HG03378 (cell line): ENCODE data around the gene ZNF135.

ENCODE experiments used
- ATAC-seq: cut with Tn5 transposase; IDR thresholded peaks from one replicate; pipeline ENCODE4 v1.9.1; 2021; ENCODE audit warnings: mild to moderate bottlenecking, moderate library complexity; ENCODE audit not compliant: unreplicated experiment

The ZNF135 gene

DNA sequence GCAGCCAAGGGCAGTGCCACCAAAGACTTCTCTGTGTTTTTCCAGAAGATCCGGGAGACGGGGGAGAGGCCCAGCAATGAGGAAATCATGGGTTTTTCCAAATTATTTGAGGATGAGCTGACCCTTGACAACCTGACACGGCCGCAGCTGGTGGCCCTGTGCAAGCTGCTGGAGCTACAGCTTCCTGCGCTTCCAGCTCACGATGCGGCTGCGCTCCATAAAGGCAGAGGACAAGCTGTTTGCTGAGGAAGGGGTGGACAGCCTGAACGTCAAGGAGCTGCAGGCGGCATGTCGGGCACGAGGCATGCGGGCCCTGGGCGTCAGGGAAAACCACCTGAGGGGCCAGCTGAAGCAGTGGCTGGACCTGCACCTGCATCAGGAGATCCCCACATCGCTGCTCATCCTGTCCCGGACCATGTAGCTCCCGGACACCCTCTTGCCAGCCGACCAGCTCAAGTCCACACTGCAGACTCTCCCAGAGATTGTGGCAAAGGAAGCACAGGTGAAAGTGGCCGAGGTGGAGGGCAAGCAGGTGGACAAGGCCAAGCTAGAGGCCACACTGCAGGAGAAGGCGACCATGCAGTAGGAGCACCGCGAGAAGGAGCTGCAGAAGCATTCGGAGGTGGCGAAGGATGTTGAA, 13.6 kb upstream of the ZNF135 start:
- no peak for ATAC-seq

DNA sequence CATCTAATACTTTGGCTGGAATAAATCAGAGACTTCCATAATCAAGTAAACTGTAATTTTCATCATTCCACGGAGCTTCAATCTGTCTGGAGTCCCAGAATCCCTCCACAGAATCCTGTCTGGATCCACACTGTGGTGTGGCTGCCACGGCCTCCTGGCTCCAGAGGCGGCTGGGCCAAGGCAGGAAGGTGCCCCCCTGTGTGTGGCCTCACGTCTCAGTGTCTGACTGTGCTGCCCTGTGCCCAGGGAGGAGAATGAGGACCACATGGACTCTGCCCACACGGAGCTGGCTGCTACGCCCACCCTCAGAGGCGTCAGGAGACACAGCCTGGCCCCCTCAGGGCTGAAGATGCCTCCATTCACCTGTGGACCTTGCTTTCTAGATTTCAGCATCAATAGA, 12.2 kb upstream of the ZNF135 start:
- no peak for ATAC-seq

DNA sequence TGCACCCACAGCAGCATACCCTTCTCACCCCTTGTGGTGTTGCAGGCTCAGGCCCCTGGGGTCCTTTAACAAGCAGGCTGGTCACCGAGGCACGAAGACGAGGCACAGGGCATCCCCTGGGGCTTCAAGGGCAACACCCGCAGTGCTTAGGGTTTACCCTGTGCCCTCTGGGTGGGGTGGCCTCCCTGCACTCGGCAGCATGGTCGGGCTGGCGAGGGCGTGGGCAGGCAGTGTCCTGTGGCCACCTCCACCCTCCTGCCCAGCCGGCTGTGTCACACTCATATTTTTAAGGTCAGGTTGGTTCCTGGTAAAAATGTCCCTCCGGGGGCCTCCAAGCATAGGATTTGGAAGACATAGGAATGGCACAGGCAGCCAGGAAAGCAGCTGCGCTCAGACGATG, 11.4 kb upstream of the ZNF135 start:
- no peak for ATAC-seq

DNA sequence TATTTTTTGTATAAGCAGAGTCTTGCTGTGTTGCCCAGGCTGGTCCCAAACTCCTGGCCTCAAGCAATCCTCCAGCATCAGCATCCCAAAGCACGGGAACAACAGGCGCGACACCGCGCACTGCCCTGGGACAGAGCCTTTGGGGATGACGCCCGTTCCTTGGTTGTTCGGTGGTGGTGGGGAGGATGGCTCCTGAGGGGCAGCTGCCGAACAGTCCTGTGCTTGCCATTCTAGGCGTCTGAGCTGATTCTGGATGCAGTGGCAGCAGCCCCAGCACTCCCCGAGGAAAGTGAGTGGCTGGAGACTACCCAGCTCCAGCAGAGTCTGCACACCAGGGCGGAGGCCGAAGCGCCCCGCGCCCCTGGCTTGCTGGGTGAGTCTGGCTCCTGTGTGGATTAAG, 6.8 kb upstream of the ZNF135 start:
- ATAC-seq, result no peak

DNA sequence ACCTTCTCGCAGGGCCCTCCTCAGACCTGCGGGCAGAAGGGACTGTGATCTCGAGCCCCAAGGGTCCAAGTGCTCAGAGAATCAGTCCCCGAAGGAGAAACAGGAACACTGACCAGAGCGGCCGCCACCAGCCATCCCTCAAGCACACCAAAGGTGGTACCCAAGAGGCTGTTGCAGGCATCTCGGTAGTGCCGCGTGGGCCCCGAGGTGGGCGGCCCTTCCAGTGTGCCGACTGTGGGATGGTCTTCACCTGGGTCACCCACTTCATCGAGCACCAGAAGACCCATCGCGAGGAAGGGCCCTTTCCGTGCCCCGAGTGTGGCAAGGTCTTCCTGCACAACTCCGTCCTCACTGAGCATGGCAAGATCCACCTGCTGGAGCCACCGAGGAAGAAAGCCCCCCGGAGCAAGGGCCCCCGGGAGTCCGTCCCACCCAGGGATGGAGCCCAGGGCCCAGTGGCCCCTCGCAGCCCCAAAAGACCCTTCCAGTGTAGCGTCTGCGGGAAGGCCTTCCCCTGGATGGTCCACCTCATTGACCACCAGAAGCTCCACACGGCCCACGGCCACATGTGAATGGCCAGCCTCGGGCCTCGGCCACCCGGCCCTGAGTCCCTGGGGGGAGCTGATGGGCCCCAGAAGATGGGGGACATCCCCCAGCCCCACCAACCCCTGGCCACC, 5.5 kb upstream of the ZNF135 start:
- ATAC-seq, result no peak

DNA sequence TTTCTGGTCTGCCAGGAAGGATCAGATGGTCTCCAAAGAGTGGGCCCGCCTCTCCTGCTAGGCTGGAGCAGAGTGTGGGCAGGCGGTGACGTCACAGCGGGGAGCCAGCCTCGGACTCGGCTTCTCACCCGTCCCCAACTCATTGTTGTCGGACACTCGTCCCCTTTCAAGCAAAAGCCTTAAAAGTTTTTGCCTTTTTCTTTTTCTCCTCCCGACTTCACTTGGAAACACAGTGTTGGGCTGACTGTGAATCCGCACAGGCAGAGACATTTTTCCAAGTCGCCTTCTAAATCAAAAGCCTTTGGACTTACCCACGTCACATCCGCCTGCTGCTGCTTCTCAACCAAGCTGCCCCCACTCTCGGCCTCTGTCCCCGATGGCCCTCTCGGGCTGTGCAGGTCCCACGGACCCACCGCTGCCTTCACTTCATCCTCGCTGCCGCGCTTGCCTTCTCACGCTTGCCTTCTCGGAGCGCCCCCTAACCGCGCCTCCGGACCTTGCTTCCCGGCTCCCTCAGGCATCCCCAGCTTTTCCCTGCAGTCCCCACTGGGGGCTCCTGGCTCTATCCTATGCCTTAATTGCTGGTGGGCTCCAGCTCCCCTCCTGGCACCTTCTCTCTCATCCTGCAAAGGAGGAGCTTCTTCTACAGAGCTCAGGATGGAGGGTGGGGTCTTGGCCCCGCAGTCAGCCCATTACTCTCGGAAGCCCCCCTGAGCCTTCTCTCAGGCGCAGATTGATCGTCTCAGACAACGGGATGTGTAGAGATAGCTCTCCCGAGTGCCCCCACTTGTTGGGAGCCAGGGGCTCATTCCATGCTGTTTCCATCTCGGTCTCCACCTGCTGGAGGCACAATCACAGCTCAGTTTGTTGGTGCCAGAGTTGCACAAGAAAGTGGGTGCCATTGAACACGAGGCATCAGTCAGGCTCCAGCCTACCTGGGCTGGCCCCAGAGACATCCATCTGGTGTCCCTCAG, 3.9 kb upstream of the ZNF135 start:
- ATAC-seq, result no peak

DNA sequence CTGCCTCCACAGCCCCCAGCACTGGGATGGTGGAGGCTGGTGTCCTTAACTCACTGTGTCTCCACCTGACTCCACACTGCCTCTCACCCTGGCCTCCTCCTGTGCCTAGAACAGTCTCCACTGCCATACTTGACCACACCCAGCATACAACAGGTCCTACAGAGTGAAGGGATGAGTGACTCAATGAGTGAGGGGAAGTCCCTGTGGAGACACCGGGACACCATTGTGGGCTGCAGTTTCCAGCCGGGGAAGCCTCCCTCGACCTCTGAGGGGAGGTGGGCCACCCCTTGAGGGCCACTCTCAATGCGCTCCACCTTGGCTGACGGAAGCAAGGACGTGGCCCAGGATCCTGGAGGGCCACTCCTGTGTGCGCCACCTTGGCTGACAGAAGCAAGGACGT, 2.8 kb upstream of the ZNF135 start:
- no peak for ATAC-seq

DNA sequence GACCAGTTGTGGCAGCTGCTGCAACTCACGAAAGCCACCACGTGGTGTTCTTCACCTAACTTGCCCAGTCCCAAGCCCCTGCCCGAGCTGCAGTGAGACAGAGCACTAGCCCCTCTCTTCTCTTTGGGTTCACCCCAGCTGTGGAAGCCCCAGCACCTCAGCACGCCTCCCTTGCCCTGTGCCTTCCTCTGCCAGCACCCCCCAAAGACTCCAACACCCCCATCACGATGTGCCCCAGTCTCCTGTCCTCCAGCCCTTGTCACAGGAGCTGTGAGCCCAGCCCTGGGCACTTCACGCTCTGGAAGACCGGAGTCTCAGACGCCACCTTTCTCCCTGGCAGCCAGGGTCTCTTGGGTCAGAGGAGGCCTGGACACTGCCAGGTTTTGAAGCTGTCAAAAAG, 2.2 kb upstream of the ZNF135 start:
- ATAC-seq, result no peak

DNA sequence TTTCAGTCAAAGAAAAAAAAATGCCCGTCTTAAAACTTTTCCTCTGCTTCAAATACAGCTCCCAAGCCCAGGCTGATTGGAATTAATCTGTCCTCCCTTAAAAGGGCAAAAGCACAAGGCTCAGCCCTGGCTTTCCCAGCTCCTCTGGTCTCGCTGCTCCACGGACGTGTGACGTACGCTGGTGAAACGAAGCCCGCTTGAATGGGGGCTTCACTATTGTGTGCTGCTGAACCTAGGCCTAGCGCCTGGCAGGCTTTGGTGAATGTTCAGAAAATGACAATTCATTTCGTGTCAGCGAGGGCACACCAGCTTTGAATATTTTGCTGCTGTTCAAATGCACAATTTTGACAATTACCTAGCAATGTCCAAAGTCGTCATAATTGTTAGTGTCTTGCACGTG, 615 bp upstream of the ZNF135 start:
- no peak for ATAC-seq

DNA sequence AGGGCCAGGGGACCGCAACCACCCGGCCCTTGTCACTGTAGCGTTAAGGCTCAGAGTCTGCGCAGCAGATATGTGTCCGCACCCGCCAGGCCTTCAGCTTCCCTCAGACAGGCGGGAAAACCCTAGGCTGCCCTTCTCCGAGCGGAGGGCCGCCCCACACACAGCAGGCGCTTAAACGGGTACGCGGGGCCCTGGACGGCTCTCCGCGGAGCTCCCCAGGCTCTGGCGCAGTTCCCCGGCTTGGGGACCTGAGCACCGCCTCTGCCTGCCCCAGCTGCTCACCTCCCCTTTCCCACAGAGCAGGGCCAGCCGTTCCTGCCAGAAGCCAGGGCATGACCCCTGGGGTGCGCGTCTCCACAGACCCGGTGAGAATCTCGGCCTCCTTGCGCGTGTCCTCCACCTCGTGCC, 593 bp downstream of the ZNF135 start:
- no peak for ATAC-seq

DNA sequence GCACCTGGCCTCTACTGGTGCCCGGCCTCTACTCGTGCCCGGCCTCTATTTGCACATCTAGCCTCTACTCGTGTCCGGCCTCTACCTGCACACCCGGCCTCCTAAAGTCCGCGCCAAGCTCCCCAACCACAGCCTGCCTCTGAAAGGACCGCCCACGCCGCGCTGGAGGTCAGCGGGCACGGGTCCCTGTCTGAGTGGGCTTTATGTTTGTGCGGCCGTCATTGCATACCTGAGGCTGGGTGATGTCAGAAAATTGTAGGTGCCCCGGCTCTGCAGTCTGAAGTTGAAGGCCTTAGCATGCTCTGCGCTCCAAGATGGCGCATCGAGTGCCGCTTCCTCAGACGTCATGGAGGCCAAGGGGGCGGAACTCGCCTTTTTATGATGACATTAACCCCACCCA, 1.1 kb downstream of the ZNF135 start:
- no peak for ATAC-seq

DNA sequence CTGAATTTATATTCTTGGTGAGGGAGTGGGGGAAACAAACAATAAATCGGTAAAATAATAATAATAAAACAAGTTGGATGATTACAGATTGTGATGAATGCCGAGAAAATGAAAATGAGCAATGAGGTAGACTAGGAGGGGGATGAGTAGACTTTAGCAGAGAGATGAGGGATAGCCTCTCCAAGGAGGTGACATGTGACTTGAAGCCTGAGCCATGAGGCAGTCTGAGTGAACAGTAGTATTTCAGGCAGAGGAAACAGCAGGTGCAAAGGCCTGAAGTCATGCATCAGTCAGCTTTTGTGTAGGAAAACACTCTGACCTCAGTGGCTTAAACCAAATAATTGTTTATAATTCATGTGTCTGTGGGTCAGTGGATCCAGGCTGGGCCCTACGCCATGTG, 4.6 kb downstream of the ZNF135 start:
- no peak for ATAC-seq

DNA sequence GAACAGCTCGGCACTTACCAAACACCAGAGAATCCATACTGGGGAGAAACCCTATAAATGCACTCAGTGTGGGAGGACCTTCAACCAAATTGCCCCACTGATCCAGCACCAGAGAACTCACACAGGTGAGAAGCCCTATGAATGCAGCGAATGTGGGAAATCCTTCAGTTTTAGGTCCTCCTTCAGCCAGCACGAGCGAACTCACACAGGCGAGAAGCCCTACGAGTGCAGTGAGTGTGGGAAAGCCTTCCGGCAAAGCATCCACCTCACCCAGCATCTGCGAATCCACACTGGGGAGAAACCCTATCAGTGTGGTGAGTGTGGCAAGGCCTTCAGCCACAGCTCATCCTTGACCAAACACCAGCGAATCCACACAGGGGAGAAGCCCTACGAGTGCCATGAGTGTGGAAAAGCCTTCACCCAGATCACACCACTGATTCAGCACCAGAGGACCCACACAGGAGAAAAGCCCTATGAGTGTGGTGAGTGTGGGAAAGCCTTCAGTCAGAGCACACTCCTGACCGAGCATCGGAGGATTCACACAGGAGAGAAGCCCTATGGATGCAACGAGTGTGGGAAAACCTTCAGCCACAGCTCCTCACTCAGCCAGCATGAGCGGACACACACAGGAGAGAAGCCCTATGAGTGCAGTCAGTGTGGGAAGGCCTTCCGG, 8.3 kb downstream of the ZNF135 start:
- no peak for ATAC-seq

DNA sequence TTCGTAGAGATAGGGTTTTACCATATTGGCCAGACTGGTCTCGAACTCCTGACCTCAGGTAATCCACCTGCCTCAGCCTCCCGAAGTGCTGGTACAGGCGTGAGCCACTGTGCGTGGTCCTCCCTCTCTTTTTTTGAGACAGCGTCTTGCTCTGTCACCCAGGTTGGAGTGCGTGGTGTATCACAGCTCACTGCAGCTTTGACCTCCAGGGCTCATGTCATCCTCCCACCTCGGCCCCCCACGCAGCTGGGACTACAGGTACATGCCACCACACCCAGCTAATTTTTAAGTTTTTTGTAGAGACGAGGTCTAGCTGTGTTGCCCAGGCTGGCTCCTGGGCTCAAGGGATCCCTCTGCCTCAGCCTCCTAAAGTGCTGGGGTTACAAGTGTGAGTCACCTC, 20.7 kb downstream of the ZNF135 start:
- no peak for ATAC-seq

DNA sequence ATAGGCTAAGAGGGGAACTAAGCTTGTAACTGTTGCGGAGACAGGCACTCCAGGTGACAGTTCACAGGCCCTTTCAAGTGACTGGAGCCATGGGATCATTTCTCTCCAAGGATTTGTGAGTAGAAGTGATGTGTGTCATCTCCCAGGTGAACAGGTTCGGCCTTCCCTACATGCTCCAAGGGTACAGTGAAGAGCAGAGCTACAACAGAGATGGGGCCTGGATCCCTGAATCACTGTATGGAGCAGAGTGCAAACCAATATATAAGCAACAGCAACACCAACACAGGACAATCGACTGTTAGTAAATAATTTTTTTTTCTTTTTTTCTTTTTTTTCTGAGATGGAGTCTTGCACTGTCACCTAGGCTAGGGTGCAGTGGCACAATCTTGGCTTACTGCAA, 23.9 kb downstream of the ZNF135 start:
- ATAC-seq, result no peak

DNA sequence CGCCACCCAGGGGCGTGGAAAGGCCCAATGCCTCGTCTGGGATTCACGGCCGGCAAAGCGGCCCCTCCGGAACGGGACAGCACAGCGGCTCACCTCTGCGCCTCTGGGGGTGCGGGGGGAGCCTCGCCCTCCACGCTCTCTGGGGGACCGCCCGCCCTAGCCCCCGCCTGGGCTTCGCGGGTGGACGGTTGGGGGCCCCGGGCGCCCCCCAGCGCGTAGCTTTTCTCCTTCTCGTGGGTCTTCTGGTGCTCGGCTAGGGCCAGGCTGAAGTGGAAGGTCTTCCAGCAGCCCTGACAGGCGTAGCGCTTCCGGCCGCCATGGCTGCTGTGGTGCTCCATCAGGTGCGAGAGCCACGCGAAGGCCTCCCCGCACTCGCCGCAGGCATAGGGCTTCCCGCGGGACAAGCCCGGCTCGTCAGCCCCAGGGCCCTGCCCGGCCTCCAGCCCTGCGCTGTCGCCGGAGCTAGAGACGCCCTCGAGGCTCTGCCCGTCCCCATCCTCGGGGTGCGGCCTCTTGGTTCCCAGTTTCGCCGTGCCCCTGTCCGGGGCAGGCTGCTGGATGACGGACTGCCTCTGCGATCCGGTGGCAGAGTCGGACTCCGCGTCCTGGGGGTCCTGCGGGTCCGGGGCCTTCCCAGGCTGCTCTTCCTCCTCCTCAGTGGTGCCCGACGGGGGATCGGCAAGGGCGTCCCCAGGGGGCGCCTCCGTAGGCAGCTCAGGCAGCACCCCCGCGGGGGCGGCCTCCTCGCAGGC, 25.7 kb downstream of the ZNF135 start:
- no peak for ATAC-seq

DNA sequence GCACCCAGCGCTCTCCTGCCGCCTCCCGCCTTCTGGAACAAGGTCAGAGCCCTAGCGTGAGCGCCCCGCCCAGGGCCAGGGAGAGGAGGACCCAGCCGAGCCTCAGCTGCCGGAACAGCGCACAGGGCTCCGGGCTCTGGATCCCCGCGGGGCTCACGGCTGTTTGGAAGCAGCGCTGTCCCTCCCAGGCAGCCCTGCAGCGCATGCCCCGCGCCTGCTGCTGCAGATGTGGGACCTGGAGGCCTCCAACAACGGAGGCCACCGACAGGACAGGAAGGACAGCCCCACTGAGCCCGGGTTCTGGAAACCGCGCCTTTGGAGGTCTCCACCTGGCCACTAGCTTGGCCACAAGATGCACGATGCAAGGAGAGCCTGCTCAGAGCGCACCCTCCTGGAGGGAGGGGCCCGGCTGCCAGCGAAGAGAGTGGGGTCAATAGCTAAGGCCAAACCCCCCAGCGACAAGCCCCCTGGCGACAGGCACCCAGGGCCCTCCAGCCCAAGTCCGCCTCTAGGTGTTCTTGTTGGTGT, 26.3 kb downstream of the ZNF135 start:
- ATAC-seq, result no peak

DNA sequence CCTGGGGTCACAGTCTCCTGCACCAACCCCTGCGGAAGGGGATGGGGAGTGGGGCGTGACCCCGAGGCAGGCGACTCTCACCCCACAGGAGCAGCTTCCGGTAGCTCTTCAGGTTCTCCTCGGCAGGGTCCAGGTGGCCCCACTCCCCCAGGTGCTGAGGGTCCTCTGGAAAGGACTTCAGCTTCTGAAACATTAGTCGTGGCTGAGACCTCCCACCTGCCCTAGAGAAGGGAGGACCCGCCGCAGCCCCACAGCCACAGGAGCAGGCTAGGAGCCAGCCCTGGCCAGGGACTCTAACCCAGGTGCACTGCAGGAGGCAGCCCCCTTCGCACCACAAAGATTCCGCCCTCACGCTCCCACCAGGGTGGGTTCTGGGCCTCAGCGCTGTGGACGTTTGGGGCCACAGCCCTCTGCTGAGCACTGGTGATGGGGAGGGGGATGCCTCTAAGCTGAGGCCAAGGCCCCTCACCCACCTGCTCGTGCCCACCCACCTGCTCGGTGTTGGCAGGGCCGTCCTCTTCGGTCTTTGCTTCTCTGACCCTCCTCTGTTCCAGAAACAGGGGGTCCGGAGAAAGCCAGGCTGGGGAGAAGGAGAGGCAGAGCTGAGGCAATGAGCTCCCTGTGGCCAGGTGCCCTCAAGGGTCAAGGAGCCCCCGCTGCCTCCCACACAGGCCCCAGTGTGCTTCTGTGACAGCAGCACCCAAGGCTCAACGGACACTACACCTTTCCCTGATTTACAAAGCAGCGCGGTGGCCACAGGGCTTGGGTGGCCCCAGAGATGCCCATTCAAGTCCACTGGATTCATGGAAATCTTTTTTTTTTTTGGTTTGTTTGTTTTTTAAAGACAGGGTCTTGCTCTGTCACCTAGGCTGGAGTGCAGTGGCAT, 28.0 kb downstream of the ZNF135 start:
- no peak for ATAC-seq

DNA sequence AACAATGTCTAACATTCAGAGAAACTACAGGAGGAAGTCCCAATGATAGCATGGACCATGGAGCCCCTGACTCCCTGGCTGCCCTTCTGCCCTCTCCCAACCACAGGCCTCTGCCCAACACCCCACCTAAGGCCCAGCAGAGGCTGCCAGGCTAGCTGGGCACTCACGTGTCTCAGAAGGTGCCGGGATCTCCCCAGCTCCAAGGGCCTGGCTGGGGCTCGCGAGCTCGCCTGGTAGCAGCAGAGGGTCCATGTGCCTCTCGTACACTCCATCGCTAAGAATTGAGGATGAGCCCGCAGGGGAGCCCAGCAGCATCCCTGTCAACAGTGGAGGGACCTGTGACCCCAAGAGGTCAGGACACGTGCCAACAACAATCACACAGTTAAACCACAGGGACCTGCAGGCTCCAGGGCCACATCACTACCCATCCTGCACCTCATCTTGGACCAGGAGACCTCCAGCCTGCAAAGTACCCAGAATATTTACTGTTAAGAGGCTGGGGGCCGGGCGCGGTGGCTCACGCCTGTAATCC, 29.5 kb downstream of the ZNF135 start:
- no peak for ATAC-seq
